ENCODE measurements around the gene CHST9.

Gene CHST9

DNA sequence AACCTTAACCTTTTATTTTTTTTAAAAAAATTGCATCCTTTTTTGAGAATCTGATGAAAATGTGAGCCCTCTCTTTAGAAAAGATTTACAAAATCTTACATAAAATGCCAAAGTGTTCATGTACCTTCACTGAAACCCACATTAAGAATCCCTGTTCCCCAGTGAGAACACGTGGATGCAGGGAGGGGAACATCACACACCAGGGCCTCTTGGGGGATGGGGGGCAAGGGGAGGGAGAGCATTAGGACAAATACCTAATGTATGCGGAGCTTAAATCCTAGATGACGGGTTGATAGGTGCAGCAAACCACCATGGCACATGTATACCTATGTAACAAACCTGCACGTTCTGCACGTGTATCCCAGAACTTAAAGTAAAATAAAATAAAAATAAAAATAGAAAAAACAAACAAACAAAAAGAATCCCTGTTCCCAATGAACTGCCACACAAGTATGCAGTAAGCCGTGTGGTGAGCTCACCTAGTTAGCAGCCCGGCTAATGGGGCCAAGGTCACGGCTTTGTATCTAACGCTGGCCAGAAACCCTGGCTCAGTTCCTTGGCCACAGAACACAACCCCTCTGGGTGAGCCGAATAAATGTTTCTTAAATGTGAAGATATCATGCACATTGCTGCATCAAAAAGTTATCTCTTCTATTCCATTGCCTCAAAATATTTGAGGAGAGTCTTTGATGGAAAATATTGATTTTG, 41.4 kb downstream of the CHST9 start:
- CTCF ChIA-PET = interaction anchor here (0.7 kb wide), 1 partner anchor 177 kb away, joined by 3 read pairs; no protein-coding TSS in a partner anchor
- no peak for DNase-seq (ENCODE audit: extremely low spot score)

DNA sequence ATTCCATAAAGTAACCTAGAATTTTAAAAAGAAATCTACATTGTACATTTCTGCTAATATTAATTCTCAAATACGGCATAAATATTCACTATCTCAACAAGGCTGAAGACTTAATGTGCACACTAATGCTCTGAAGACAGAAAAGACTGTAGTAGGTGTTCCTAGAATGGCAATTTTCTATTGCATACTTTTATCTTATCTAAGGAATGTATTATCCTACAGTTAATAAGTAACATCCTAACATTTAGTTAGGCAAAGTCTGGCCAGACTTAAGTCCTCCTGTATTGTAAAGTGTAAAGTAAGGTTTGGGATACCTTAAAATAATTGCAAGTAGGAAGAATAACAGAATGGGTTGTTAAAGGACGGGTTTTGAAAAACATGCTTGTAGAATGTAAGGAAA, 42.2 kb downstream of the CHST9 start:
- no peak for TF ChIP-seq FOXK2 (IDR thresholded peaks at IDR 0.05)
- no peak for TF ChIP-seq BHLHE40 (IDR thresholded peaks at IDR 0.05; ENCODE audit: borderline replicate concordance)
- TF ChIP-seq ELF4 (IDR thresholded peaks at IDR 0.05) = no peak
- no peak for TF ChIP-seq LEF1 (IDR thresholded peaks at IDR 0.05; ENCODE audit: borderline replicate concordance)
- TF ChIP-seq ZNF384 (IDR thresholded peaks at IDR 0.05) = no peak
- no peak for TF ChIP-seq SUZ12 (IDR thresholded peaks at IDR 0.05)
- TF ChIP-seq L3MBTL2 (conservative IDR thresholded peaks at IDR 0.05) = no peak
- TF ChIP-seq ARNT (IDR thresholded peaks at IDR 0.05) = no peak
- no peak for TF ChIP-seq TARDBP (IDR thresholded peaks at IDR 0.05)
- TF ChIP-seq NFRKB (IDR thresholded peaks at IDR 0.05) = no peak
- TF ChIP-seq HDGF (IDR thresholded peaks at IDR 0.05; ENCODE audit: borderline replicate concordance) = no peak
- TF ChIP-seq CTBP1 (IDR thresholded peaks at IDR 0.05; ENCODE audit: borderline replicate concordance) = no peak
- no peak for TF ChIP-seq FOXM1 (IDR thresholded peaks at IDR 0.05; ENCODE audit: borderline replicate concordance)
- TF ChIP-seq, protein P1, sequence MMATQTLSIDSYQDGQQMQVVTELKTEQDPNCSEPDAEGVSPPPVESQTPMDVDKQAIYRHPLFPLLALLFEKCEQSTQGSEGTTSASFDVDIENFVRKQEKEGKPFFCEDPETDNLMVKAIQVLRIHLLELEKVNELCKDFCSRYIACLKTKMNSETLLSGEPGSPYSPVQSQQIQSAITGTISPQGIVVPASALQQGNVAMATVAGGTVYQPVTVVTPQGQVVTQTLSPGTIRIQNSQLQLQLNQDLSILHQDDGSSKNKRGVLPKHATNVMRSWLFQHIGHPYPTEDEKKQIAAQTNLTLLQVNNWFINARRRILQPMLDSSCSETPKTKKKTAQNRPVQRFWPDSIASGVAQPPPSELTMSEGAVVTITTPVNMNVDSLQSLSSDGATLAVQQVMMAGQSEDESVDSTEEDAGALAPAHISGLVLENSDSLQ (IDR thresholded peaks at IDR 0.05) = no peak
- POLR2A ChIA-PET = no interaction called here
- DNase-seq (ENCODE audit: extremely low spot score) = no peak
- CTCF ChIA-PET = interaction anchor here (0.7 kb wide), 1 partner anchor 177 kb away, joined by 3 read pairs; no protein-coding TSS in a partner anchor

More for the DNA sequence above, 41.4 kb downstream of the CHST9 start:
- POLR2A ChIA-PET = no interaction called here
- no peak for TF ChIP-seq ELF4 (IDR thresholded peaks at IDR 0.05)
- no peak for TF ChIP-seq SP1 (IDR thresholded peaks at IDR 0.05)
- no peak for TF ChIP-seq CTBP1 (IDR thresholded peaks at IDR 0.05; ENCODE audit: borderline replicate concordance)

DNA sequence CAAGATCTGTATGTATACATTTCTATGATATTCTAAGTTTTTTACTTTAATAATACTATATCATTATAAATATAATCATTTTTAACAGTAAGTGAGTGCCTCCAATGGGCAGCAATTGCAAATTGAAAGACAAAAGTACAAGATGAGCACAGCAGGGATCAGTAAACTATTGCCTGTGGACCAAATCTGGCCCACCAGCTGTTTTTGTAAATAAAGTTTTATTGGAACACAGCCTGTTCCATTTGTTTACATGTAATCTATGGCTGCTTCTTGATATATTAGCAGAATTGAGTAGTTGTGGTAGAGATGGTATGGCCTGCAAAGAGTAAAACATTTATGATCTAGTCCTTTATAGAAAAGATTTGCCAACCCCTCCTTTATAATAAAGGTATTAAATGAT, 43.2 kb downstream of the CHST9 start:
- ChIA-PET POLR2A (no interaction called here), CTCF (no interaction called here)
- TF ChIP-seq, protein P1 (IDR thresholded peaks at IDR 0.05) = no peak
- DNase-seq (ENCODE audit: extremely low spot score) = no peak

DNA sequence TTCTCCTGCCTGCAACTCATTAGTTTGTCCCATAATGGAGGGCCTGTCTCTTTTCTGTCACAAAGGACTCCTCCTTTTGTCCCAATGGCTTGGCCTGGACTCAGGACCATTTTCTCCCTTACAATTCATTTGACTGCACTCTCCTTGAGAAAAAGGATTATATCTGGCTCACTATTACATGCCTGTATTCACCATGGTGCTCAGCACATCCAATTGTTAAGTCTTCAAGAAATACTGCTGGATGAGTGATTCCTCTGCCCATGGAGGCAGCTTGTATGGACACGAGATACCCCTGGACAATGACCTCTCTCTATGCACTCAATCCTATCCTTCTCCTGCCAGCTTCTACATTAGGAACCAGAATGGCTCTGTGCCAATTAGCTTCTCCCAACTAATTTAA, 47.0 kb downstream of the CHST9 start:
- ChIA-PET POLR2A (no interaction called here), CTCF (no interaction called here)
- no peak for DNase-seq (ENCODE audit: extremely low spot score)
- TF ChIP-seq FOXK2 (IDR thresholded peaks at IDR 0.05) = no peak
- no peak for TF ChIP-seq SUZ12 (IDR thresholded peaks at IDR 0.05)
- no peak for TF ChIP-seq SP1 (IDR thresholded peaks at IDR 0.05)
- no peak for TF ChIP-seq ZNF384 (IDR thresholded peaks at IDR 0.05)
- TF ChIP-seq HDGF (IDR thresholded peaks at IDR 0.05; ENCODE audit: borderline replicate concordance) = no peak
- TF ChIP-seq, protein P1 (IDR thresholded peaks at IDR 0.05) = no peak
- TF ChIP-seq NFRKB (IDR thresholded peaks at IDR 0.05) = no peak
- TF ChIP-seq CTBP1 (IDR thresholded peaks at IDR 0.05; ENCODE audit: borderline replicate concordance) = no peak

DNA sequence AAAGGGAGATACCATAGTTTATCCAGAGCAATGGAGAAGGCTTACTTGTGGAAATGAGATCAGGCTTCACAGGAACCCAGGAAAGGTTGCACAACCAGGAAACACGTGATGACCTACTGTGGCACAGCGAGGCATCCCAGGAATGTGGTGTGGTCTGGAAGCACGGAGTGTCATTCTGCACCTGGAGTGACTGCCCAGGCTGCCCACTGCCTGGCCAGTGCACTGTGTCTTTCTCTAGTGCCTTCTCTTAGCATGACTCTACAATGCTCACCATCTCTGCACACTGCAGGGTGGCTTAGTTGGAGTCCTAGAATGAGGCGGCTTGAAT, 48.9 kb downstream of the CHST9 start:
- DNase-seq (ENCODE audit: extremely low spot score) = no peak
- CTCF ChIA-PET = no interaction called here
- POLR2A ChIA-PET = no interaction called here
- no peak for TF ChIP-seq FOXK2 (IDR thresholded peaks at IDR 0.05)
- no peak for TF ChIP-seq LEF1 (IDR thresholded peaks at IDR 0.05; ENCODE audit: borderline replicate concordance)
- no peak for TF ChIP-seq FOXA1 (IDR thresholded peaks at IDR 0.05)
- TF ChIP-seq SP1 (IDR thresholded peaks at IDR 0.05) = no peak
- no peak for TF ChIP-seq HDGF (IDR thresholded peaks at IDR 0.05; ENCODE audit: borderline replicate concordance)
- no peak for TF ChIP-seq L3MBTL2 (conservative IDR thresholded peaks at IDR 0.05)
- no peak for TF ChIP-seq ARNT (IDR thresholded peaks at IDR 0.05)
- TF ChIP-seq NFRKB (IDR thresholded peaks at IDR 0.05) = no peak
- no peak for TF ChIP-seq FOXM1 (IDR thresholded peaks at IDR 0.05; ENCODE audit: borderline replicate concordance)
- no peak for TF ChIP-seq CTBP1 (IDR thresholded peaks at IDR 0.05; ENCODE audit: borderline replicate concordance)
- TF ChIP-seq ELF4 (IDR thresholded peaks at IDR 0.05) = no peak
- no peak for TF ChIP-seq TARDBP (IDR thresholded peaks at IDR 0.05)
- no peak for TF ChIP-seq BHLHE40 (IDR thresholded peaks at IDR 0.05; ENCODE audit: borderline replicate concordance)
- TF ChIP-seq ZNF384 (IDR thresholded peaks at IDR 0.05) = no peak

DNA sequence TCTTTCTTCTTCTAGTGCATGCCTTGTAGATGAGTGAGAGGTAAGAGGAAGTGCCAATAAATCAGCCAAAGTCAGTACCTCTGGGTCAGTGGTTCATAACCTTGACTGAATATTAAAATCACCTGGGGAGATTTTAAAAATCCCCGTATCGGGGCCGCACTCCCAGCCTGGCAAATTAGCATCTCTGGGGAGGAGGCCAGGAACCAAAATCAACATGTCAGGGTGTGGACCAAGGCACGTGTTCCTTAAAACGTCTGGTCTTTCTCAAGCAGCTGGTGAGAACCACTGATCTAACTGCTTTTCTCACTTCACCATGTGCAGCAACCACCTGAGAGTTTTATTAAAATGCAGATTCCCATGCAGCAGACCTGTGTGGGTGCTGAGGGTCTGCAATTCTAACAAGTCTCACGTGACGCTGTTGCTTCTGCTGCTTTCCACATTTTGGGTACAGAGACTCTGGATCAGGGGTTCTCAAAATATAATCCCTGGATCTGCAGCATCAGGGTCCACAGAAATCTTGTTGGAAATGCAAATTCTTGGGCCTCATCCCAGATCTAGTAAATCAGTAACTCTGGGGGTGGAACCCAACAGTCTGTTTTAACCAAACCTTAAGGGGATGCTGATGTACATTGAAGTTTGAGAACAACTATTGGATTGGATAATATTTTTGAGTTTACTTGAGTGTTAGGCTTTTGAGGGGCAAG, 49.5 kb downstream of the CHST9 start:
- TF ChIP-seq BHLHE40 (IDR thresholded peaks at IDR 0.05; ENCODE audit: borderline replicate concordance) = no peak
- no peak for TF ChIP-seq LEF1 (IDR thresholded peaks at IDR 0.05; ENCODE audit: borderline replicate concordance)
- no peak for TF ChIP-seq FOXK2 (IDR thresholded peaks at IDR 0.05)
- no peak for TF ChIP-seq FOXM1 (IDR thresholded peaks at IDR 0.05; ENCODE audit: borderline replicate concordance)
- TF ChIP-seq SUZ12 (IDR thresholded peaks at IDR 0.05) = no peak
- no peak for TF ChIP-seq CTBP1 (IDR thresholded peaks at IDR 0.05; ENCODE audit: borderline replicate concordance)
- TF ChIP-seq HDGF (IDR thresholded peaks at IDR 0.05; ENCODE audit: borderline replicate concordance) = no peak
- no peak for TF ChIP-seq ARNT (IDR thresholded peaks at IDR 0.05)
- TF ChIP-seq L3MBTL2 (conservative IDR thresholded peaks at IDR 0.05) = no peak
- no peak for TF ChIP-seq ELF4 (IDR thresholded peaks at IDR 0.05)
- TF ChIP-seq, protein P1 (IDR thresholded peaks at IDR 0.05) = no peak
- TF ChIP-seq TARDBP (IDR thresholded peaks at IDR 0.05) = no peak
- no peak for TF ChIP-seq FOXA1 (IDR thresholded peaks at IDR 0.05)
- no peak for TF ChIP-seq SP1 (IDR thresholded peaks at IDR 0.05)
- TF ChIP-seq NFRKB (IDR thresholded peaks at IDR 0.05) = no peak
- no peak for TF ChIP-seq ZNF384 (IDR thresholded peaks at IDR 0.05)
- DNase-seq (ENCODE audit: extremely low spot score) = no peak
- CTCF ChIA-PET = no interaction called here
- POLR2A ChIA-PET = no interaction called here

Data from HEK293T (cell line).